ENCODE data around the gene TMEM131.
"Not testable (repeated sequence)": the region's sequence is repeated elsewhere in the genome, so short reads cannot be mapped to it uniquely, and the experiment has no call there.

TMEM131 gene

DNA sequence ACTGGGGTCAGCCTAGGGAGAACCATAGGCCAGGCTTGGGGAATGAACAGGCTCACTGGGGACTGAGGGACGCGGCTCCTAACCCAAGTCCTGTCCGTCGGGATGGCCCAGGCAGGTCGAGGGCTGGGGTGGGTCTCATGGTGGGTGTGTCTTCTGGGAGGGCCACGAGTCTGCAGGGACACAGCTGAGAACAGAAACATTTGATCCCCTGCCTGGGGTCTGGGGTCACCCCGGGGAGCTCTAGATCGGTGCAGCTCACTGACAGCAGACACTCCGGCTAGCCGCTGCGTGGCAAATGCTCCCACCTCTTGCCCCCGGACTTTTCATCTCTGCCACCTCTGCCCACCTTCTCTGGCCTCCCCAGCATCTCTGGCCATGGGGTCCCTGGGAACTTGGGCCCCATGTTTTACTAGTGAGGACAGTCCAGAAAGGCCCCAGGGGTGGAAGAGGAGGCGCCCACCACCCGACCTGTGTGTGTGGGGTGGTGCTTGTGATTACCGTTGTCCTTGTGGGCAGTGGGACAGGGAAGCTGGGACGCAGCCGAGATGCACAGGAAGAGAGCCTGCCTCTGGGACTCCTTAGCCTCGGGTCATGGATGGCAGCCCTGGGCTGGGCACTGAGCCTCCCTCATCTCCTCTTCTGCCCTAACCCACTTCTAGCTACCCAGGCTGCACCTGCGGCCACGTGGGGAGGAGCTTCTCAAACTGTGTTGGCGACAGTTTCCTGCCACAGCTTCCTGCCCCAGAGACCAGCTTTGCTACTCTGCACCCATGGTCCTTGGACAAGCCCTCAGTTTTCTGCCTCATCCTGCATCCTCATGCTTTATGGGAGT lies 277.5 kb downstream of the TMEM131 start:
- DNase-seq, result no peak

DNA sequence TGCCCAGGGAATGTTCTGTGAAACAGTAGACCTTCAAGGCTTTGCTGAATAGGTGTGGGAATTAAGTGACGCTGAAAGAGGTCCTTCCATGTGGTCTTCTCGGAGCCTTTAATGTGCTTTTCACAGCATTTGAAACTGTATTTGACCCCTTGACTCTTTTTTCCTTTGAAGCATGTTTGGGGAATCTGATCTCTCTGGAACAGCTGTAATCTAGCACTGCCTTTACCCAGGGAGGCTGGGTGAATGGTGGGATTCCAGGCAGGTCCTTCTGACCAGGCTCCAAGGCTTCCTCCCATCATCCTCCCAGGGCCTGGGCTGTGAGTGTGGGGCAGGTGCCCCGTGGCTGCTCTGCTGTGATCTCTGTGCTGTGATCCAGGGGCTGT lies 278.1 kb downstream of the TMEM131 start:
- DNase-seq, result no peak

DNA sequence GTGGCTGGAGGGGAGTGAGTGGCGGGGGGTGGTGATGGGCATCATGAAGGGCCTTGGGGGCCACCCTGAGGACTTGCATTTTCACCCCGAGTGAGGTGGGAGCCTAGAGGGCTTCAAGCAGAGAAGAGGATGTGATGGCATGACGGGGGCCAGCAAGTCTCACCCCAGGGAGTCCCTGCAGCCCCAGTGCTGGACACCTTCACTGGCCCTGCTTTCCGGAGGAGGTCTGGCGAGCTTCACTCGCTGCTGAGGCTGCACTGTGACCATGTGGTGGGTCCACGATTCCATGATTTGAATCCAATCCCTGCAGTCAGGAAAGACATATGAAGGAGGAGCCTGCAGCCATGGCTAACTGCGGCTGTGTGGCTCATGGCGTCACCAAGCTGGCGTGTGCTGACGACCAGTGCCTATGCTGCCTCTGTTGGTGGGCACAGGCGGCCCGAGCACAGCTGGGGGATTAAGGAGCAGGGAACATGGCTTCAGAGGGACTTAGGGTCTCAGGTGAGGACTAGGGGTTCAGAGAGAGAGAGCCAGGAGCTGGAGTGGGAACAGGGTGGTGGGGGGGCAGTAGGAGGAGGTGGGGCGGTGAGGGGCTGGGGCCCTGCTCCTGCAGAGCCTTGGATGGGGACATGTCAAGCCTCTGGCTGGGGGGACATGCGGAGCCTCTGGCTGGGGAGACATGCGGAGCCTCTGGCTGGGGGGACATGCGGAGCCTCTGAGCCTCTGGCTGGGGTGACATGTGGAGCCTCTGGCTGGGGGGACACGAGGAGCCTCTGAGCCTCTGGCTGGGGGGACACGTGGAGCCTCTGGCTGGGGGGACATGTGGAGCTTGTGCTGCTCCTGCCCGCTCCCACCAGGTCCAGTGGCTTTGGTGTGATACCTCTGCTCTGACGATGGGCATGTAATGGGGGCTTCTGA lies 278.8 kb downstream of the TMEM131 start:
- no peak for DNase-seq

DNA sequence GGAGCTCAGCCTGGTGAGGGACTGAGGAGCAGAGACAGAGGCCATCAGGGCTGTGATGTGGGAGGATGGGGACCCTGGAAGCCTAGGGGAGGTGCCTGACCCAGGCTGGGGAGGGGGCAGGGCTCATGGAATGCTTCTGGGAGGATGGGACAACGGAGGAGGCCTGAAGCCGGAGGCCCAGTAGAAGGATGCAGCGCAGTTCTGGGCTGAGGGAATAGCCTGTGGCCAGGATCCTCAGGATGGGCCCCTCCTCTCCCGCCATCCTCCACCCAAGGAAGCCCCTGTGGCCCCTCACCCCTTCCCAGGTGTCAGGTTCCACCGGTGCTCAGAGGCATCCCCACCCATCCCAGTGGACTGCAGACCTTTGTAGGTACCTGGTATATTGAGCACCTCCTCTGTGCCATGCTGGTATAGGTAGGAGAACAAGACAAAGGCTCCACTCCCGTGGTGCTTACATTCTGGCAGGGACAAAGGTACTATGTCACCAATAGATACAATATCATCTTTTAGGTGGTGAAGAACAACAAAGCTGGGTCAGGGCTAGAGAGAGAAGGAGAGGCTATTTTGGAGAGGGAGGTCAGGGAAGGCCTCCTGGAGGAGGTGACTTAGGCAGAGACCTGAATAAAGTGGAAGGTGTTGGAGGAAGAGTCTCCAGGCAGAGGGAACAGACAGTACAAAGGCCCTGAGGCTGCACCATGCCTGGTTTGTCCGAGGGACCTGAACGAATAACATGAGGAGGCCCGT lies 279.6 kb downstream of the TMEM131 start:
- DNase-seq, result no peak

DNA sequence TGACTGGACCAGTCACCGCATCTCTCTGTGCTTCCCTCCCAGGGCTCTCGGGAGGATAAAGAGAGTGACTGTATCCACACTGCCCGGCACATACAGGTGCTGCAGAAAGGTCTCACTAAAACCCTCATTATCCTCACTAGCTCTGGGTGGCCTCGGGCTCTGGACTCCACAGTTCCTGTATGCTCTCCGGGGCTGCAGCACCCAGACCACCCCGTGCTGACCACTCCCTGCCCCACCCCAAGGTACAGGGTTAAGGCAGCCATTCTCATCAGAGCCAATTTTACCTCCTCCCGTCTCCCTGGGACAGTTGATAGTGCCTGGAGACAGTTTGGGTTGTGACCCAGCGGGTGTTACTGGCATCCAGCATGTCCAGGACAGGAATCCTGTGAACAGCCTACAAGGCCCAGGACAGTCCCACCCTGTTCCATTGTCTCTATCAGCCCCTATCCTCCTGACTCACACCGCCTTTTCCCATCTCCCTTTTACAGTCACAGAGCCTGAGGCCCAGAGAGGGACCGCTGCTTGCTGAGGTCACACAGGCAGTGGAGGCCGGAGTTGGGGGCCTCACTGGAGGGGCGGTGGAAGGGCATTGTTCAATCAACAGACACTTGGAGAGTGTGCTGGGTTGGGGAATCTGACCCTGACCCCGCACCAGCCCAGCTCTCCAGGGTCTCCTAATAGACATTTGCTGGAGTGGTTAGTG lies 280.6 kb downstream of the TMEM131 start:
- no peak for DNase-seq

DNA sequence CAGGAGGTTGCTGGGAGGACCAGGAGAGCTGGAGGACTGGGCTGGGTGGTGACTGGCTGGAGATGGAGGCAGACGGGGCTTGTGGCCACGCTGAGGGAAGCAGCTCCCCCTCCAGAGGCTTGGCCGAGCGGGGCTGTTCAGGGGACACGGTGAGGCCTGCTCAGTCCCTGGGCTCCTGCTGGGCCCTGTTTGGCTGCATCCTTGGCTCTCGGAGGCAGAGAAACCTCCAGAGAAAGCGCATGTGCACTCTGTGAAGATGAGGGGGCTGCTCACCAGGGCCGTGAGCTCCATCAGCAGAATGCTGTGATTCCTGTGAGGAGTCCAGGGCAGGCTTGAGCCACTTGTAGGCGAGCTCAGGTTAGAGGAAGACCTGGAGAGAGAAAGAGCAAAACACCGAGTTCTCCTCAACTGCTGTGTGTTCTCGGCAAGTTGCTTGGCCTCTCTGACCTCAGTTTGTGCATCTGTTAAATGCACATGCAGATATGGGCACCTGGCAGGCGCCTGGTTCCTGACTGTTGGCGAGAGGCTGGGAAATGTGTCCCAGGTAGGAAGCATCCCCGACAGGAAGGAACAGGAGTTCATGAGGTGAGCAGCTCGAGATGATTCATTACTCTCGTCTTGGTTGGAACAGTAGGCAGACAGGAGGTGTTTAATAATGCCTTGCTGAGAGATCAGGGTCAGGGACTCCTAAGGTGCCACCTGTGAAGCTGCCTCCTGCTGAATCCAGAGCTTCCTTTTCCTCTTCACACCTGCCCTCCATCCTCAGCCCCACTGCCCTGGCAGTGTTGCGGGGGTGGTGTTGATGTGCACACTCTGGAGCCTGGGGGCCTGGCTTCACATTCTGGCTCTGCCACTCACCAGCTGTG lies 281.4 kb downstream of the TMEM131 start:
- no peak for DNase-seq

DNA sequence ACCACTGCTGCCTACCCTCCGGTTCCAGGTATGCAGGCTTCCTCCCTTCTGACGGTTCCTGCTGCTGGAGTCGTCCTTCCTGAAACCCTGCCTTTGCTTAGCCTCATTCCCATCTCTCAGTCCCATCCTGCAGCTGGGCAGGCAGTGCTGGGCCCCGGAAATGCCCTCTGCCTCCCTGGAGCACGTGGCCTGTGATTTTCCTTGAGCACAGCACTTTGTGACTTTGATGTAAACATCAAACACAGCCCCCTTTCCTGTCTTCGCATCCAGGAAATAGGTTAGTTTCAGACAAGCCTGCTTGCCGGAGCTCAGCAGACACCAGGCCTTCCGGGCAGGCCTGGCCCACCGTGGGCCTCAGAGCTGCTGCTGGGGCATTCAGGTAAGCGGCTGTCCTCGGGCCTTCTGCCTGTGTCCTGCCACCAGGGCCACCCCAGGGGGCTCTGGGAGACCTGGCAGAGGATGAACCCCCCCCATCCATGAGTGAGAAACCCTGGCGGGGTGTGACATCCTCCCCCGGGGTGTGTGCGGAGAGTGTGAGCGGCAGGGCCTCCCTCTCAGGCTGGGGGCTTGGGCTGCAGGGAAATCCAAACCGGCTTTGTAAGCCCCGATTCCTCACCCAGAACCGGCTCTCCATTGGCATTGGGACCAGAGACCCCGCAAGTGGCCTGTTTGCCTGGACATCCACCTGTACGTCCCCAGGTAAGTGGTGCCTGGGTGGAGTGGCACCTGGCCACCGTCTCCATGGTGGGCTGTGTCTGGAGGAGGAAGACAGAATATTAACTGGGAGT lies 282.3 kb downstream of the TMEM131 start, which contains the start of gene ZAP70:
Gene ZAP70 (plus strand): TSS at position 281 of the 788 bp plus-strand sequence. CDS start 10,461 bp downstream, outside the sequence.
- no peak for DNase-seq

DNA sequence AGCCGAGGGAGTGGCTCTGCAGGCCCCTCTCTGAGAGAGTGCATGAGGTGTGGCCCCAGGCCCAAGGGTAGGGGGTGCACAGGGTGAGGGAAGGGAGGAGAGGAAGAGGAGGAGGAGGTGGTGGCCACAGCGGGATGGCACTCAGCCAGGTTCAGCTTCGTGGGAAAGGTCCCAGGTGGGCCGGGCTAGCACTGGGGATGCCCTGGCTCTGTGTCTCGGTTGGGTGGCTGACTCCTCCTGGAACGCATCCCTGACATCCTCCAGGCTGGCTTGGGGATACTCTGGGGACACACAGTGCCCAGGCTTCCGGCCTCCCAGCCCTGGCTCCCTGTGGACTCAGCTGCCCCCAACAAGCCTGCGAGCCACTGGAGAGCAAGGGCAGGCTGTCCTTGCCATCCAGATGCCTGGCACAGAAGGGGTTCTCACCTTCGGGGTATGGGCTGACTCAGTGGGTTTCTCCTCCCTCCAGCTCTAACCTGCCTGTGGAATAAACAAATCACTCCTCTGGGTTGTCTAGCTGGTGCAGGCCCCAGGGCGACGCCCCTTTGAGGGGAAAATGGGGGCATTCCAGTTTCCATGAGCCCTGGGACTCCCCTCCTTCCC lies 283.0 kb downstream of the TMEM131 start:
- no peak for DNase-seq

DNA sequence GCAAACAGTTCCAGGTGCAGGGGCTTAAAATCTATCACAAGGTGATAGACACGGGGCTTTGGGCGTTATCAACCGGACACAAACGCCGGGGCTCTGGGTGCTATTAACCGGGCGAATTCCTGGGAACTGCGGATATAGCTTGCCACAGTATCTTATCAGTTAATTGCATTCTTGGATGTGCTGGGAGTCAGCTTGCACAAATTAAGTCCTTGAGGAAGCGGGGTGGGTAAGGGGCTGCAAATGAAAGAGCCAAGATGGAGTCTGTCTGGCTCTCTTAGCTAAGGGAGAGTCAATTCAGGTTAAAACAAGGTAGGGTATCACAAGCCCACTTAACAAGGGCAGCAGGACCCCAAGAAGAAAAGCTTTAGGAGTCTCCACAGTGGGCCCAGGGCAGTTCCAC lies 283.6 kb downstream of the TMEM131 start:
- not testable (repeated sequence) for DNase-seq

DNA sequence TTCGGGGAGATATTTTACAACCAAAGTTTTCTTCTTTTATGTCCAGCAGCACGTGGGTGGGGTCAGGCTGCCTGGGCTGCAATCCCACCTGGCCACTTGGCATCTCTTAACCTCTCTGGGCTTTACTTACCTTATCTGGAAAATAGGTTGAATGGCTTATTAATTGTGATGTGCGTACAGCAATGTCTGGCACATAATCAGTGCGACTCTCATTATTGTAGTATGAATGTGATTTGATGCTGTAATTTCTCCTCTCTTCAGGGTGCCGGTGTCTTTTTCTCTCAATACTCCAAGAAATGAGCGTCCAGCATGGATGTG lies 284.4 kb downstream of the TMEM131 start:
- no peak for DNase-seq

DNA sequence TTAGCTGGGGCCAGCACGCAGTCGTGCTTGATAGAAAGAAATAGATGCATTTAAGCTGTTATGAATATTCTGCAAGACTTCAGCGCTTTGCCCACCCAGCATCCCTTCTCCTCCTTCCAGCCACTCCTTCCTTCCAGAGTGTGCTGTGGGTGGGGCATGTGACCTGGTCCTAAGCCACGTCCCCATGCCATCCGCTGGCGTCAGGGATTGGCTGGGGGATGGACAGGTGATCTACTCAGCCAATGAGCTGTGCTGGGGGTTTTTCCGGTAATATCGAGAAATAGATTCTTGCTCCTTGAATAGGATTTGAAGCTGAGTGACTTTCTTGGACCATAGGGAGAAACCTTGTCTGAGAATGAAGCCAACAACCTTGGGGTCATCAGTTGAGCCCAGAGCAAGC lies 287.1 kb downstream of the TMEM131 start:
- no peak for DNase-seq

DNA sequence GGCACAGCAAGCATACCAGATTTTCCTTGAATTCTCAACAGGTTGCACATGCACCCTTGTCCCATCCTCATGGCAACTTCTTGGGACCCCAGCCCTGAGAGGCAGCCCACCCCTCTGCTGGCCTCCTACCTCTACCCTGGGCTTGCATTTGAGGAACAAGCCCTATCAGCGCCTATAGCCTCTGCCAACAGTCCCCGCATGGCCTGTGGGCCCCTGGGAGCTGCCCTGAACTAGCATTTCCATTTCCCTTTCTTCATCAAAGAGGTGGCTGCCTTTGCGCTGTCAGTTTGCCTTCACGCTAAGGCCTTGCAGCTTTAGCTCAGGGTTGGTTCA lies 287.7 kb downstream of the TMEM131 start:
- no peak for DNase-seq

DNA sequence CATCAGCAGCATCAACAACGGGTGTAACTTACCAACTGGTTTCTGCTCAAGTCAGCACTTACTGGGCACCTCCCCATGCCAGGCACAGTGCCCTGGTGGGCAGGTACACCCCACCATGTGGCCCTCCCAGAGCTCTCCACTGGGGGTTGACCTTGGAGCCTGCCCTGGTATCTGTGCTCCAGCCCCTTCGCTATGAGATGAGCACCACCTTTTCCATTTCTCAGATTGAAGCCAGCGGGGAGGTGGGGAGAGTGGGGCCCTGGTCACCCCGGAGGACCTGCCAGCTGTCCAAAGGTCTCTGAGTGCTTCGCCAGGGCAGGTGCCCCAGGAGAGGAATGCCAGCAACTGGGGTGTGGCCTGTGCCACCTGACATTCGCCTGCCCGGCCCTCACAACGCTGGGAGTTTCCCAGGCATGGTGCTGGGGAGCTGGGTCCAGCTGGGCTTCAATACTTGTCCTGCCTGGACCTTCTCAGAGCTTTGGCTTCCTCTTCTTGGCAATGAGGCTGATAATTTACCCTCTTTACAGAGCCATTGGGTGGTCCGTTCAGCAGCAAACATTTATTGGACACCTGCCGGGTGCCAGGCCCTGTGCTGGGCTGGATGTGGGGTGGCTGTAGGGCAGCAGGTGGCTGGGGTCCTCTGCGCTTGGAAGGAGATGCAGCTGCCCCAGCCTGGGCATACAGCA lies 288.2 kb downstream of the TMEM131 start:
- no peak for DNase-seq

DNA sequence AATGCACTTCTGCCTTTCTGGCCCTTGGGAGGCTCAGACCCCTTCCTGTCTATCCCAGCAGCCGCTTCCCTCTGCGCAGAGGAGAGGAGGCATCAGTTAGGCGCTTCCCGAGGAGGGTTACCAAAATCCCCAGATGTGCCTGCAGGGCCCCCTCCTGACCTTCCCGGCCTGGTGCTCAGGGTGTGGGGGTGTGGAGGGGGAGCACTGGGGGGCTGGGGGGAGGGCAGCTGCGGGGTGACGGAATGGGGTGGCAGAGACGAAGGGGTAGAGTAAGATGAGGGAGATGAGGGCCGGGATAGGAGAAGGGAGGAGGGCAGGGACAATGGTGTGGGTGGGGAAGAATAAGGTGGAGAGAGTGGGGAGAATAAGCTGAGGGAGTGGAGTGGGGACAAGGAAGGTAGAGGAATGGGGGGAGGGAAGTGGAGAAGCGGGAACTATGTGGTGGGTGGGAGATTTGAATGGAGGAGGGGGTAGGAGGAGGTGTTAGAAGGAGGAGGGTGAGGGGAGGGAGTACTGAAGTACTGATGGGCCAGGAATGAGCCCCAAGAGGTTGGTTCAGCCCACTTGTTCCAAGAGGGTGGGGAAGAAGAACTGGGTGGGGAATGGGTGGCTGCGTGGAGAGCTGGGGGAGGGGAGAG lies 288.9 kb downstream of the TMEM131 start:
- no peak for DNase-seq

Measured in NCI-H226 (cell line).